SK-N-SH (cell line): Measurements from ENCODE around the gene MAD1L1. TPM values are rescaled to one million over a fixed set of nuclear protein-coding genes. Genes with fewer than 3 reads are reported as not detected.

ENCODE experiments used
- CTCF ChIA-PET: fragments of 300-600, 350-600 bp; formaldehyde crosslinking; extraction: SDS; loops from one replicate; lab custom pipeline; 2021; lab: Yijun Ruan, JAX
- POLR2A ChIA-PET: fragments of 350-600 bp; sonication (Branson Sonifier 250); formaldehyde crosslinking; extraction: SDS; loops from one replicate; lab custom pipeline; 2020; ENCODE audit warnings: antibody characterized with exemption, inconsistent platforms; lab: Yijun Ruan, JAX
- DNase-seq: peaks from one replicate; pipeline ENCODE4 v3.0.0; 2012
- H2AFZ ChIP-seq: fragments of 200-600 bp; sonication (generic); 2 replicates; pipeline ENCODE4 v1.8.1; 2016; ENCODE audit warnings: antibody characterized with exemption, mild to moderate bottlenecking, low read depth
- H3F3A ChIP-seq: fragments of 200-600 bp; sonication (generic); replicated peaks from 2 replicates; pipeline ENCODE3; 2016; ENCODE audit warnings: antibody characterized with exemption, mild to moderate bottlenecking; ENCODE audit not compliant: insufficient read depth
- H3K27ac ChIP-seq, 2 experiments: fragments of 200-500 bp in 1 of 2; fragments of 200-600 bp in 1 of 2; sonication (Bioruptor generic) in 1 of 2; sonication (generic), shearing (Covaris generic) in 1 of 2; 2 replicates each; pipeline versions ENCODE4 v1.5.1 to v1.6.1; 2014 to 2016; ENCODE audit warnings: low read depth in 2 of 2, inconsistent platforms in 1 of 2, low read length in 1 of 2, mild to moderate bottlenecking in 1 of 2, mixed read lengths in 1 of 2
- H3K27me3 ChIP-seq: fragments of 200-600 bp; sonication (generic), shearing (Covaris generic); 2 replicates; pipeline ENCODE4 v1.6.1; 2016; ENCODE audit warnings: mixed run types; ENCODE audit not compliant: insufficient read depth
- H3K36me3 ChIP-seq, 2 experiments: fragments of 200-500 bp in 1 of 2; fragments of 200-600 bp in 1 of 2; sonication (Bioruptor generic) in 1 of 2; sonication (generic) in 1 of 2; replicated peaks in 1 of 2; 2 replicates each; pipeline versions ENCODE3 to v1.5.1; 2014 to 2016; ENCODE audit warnings: low read length in 1 of 2, mild to moderate bottlenecking in 1 of 2; ENCODE audit not compliant: insufficient read depth in 2 of 2, control insufficient read depth in 1 of 2
- H3K4me1 ChIP-seq, 2 experiments: fragments of 200-500 bp in 1 of 2; fragments of 200-600 bp in 1 of 2; sonication (Bioruptor generic) in 1 of 2; sonication (generic), shearing (Covaris generic) in 1 of 2; 2 replicates each; pipeline versions ENCODE4 v1.5.1 to v1.6.1; 2014 to 2016; ENCODE audit warnings: low read depth in 1 of 2, low read length in 1 of 2, mixed run types in 1 of 2; ENCODE audit not compliant: insufficient read depth in 2 of 2, control insufficient read depth in 1 of 2
- H3K4me2 ChIP-seq: fragments of 200-600 bp; sonication (generic), shearing (Covaris generic); 2 replicates; pipeline ENCODE4 v1.6.1; 2017; ENCODE audit warnings: mixed run types
- H3K4me3 ChIP-seq, 2 experiments: fragments of 200-500 bp in 1 of 2; fragments of 200-600 bp in 1 of 2; sonication (Bioruptor generic) in 1 of 2; sonication (generic), shearing (Covaris generic) in 1 of 2; 2 replicates each; pipeline versions ENCODE4 v1.5.1 to v1.8.1; 2014 to 2016; ENCODE audit warnings: low read depth in 2 of 2, inconsistent platforms in 1 of 2, low read length in 1 of 2, mild to moderate bottlenecking in 1 of 2, mixed read lengths in 1 of 2, moderate library complexity in 1 of 2
- H3K79me2 ChIP-seq: fragments of 200-600 bp; sonication (generic); 2 replicates; pipeline ENCODE4 v1.8.1; 2017; ENCODE audit warnings: mild to moderate bottlenecking; ENCODE audit not compliant: insufficient read depth
- H3K9ac ChIP-seq: fragments of 200-600 bp; sonication (generic); 2 replicates; pipeline ENCODE4 v1.6.1; 2017; ENCODE audit warnings: mixed run types
- H3K9me2 ChIP-seq: fragments of 200-600 bp; sonication (generic); 2 replicates; pipeline ENCODE4 v1.6.1; 2017; ENCODE audit warnings: mixed run types
- H3K9me3 ChIP-seq: fragments of 200-600 bp; sonication (generic); 2 replicates; pipeline ENCODE4 v1.6.1; 2017; ENCODE audit warnings: mixed run types, mild to moderate bottlenecking, moderate library complexity
- H4K20me1 ChIP-seq: fragments of 200-600 bp; sonication (generic); 2 replicates; pipeline ENCODE4 v1.6.1; 2017; ENCODE audit warnings: mild to moderate bottlenecking, mixed run types; ENCODE audit not compliant: insufficient read depth
- CHD2 ChIP-seq: fragments of 150-350 bp; IDR thresholded peaks from 2 replicates; pipeline ENCODE4 v1.6.1; 2018; ENCODE audit warnings: low read length; ENCODE audit not compliant: partially characterized antibody
- ELF1 ChIP-seq: IDR thresholded peaks from 2 replicates; pipeline ENCODE4 v1.4.0; 2012
- EP300 ChIP-seq, 2 experiments: IDR thresholded peaks; 2 replicates each; pipeline versions ENCODE4 v1.4.0 to v1.6.1; 2012; ENCODE audit warnings: borderline replicate concordance in 1 of 2, low read depth in 1 of 2, low read length in 1 of 2
- EZH2phosphoT487 ChIP-seq: fragments of 200-600 bp; sonication (generic); IDR thresholded peaks from 2 replicates; pipeline ENCODE4 v1.6.1; 2017; ENCODE audit warnings: low read depth, mixed run types, mild to moderate bottlenecking, antibody characterized with exemption, moderate library complexity, borderline replicate concordance
- FOSL2 ChIP-seq: IDR thresholded peaks from 2 replicates; pipeline ENCODE4 v1.4.0; 2012; ENCODE audit warnings: low read depth, mild to moderate bottlenecking, moderate library complexity, borderline replicate concordance
- FOXM1 ChIP-seq: IDR thresholded peaks from 2 replicates; pipeline ENCODE4 v1.4.0; 2012; ENCODE audit warnings: low read depth, mild to moderate bottlenecking
- GABPA ChIP-seq: IDR thresholded peaks from 2 replicates; pipeline ENCODE4 v1.4.0; 2012; ENCODE audit warnings: low read depth, mild to moderate bottlenecking
- JUND ChIP-seq: IDR thresholded peaks from 2 replicates; pipeline ENCODE4 v1.4.0; 2012
- MEF2A ChIP-seq: IDR thresholded peaks from 2 replicates; pipeline ENCODE4 v1.4.0; 2012; ENCODE audit warnings: low read depth, borderline replicate concordance
- MXI1 ChIP-seq: IDR thresholded peaks from 2 replicates; pipeline ENCODE4 v1.6.1; 2012; ENCODE audit warnings: mild to moderate bottlenecking, low read depth, low read length, improper control_type of control experiment
- NFIC ChIP-seq: IDR thresholded peaks from 2 replicates; pipeline ENCODE4 v1.4.0; 2012; ENCODE audit warnings: borderline replicate concordance
- POLR2AphosphoS5 ChIP-seq: IDR thresholded peaks from 2 replicates; pipeline ENCODE4 v1.6.1; 2012; ENCODE audit warnings: low read depth, low read length
- RCOR1 ChIP-seq: fragments of 150-350 bp; IDR thresholded peaks from 2 replicates; pipeline ENCODE4 v1.6.1; 2017; ENCODE audit warnings: antibody characterized with exemption, low read length
- RFX5 ChIP-seq: IDR thresholded peaks from 2 replicates; pipeline ENCODE4 v1.6.1; 2012; ENCODE audit warnings: mild to moderate bottlenecking, improper control_type of control experiment, low read length
- RXRA ChIP-seq: IDR thresholded peaks from 2 replicates; pipeline ENCODE4 v1.4.0; 2012; ENCODE audit warnings: low read depth, mild to moderate bottlenecking, borderline replicate concordance
- TAF1 ChIP-seq: IDR thresholded peaks from 2 replicates; pipeline ENCODE4 v1.6.1; 2012; ENCODE audit warnings: low read depth, mild to moderate bottlenecking, low read length, moderate library complexity, borderline replicate concordance
- TEAD4 ChIP-seq: IDR thresholded peaks from 2 replicates; pipeline ENCODE4 v1.4.0; 2012; ENCODE audit warnings: mild to moderate bottlenecking, borderline replicate concordance; ENCODE audit not compliant: insufficient read depth
- WGBS: methylation state at CpG from one replicate; pipeline ENCODE4 v1.1.6; 2017; ENCODE audit warnings: low lambda C conversion rate; 5-methylcytosine and 5-hydroxymethylcytosine counted together
- polyA plus RNA-seq, 3 experiments: library from polyadenylated mRNA; depleted of rRNA; stranded (reverse); fragments of >200 nt; gene quantifications; 2 replicates each; pipeline ENCODE4 v1.2.3, GENCODE V29; 2012
- TF ChIP-seq, protein P1 (sequence below): IDR thresholded peaks from 2 replicates; pipeline ENCODE4 v1.6.1; 2012; ENCODE audit warnings: mild to moderate bottlenecking, low read depth, low read length, moderate library complexity
- TF ChIP-seq, protein P2 (sequence below): IDR thresholded peaks from 2 replicates; pipeline ENCODE4; 2012

The MAD1L1 gene
- polyA plus RNA-seq, 1 of the 3 experiments (the other 2 are of a cell fraction) = 46.2 TPM

DNA sequence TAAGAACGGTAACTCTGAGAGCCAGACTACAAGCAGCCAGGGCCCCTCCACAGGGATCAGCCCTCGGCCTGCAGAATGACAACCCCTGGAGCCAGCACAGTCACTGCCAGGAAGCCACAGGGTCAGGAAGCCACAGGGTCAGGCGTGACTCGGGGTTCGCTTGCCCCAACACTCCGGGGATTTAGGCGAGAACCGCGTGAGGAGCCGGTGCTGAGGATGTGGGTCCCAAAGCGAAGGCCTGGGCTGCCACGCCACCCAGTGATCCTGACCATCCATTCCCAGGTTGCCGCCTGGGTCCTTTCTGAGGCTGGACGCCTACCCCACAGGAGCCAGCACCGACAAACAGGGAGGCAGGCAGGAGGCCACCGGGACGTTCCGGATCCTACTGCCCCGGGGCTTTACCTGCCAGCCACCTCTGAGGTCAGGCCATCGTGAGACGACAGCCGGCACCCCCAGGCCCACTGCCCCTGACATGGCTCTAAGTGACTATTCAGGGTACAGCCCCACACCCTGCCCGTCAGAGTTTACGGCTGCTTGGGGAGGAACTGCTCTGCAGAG is 334.0 kb downstream of the MAD1L1 start:
- Histone ChIP-seq H3K9me2 (no peaks in the 10 kb centered on the region), H4K20me1 (no peaks in the 10 kb centered on the region), H3K9ac (no peak overlapping the region), H3K27me3 (no peaks in the 10 kb centered on the region), H3K4me3 (no peak overlapping the region), H3F3A (no peaks in the 10 kb centered on the region), H3K4me1 (peaks cover 0 to 61% of the 10 kb centered on the region in 2 experiments; a peak in 1 of 4 replicates), H3K79me2 (no peaks in the 10 kb centered on the region), H3K36me3 (peaks cover 0 to 21% of the 10 kb centered on the region in 2 experiments), H3K9me3 (no peaks in the 10 kb centered on the region), H3K4me2 (no peak overlapping the region), H3K27ac (peak overlapping the region in 1 of 2 experiments; percentile 83; a peak in 1 of 4 replicates), H2AFZ (no peak overlapping the region)
- CTCF ChIA-PET = interaction anchor here (1.4 to 5.2 kb wide), 3 partner anchors 14 to 107 kb away, joined by 3 to 24 read pairs (median 4); no protein-coding TSS in a partner anchor
- POLR2A ChIA-PET = no interaction called here
- DNase-seq = no peak
- no peak for TF ChIP-seq JUND
- TF ChIP-seq POLR2AphosphoS5 = no peak
- no peak for TF ChIP-seq FOXM1
- TF ChIP-seq RFX5 = no peak
- no peak for TF ChIP-seq FOSL2
- no peak for TF ChIP-seq MXI1
- TF ChIP-seq GABPA = no peak
- no peak for TF ChIP-seq RXRA
- no peak for TF ChIP-seq EZH2phosphoT487
- TF ChIP-seq CHD2 = no peak
- no peak for TF ChIP-seq TEAD4
- TF ChIP-seq EP300 (IDR thresholded peaks at IDR 0.05; ENCODE audit: borderline replicate concordance in 1 of 2, low read depth in 1 of 2, low read length in 1 of 2) = no peak
- TF ChIP-seq, protein P1, sequence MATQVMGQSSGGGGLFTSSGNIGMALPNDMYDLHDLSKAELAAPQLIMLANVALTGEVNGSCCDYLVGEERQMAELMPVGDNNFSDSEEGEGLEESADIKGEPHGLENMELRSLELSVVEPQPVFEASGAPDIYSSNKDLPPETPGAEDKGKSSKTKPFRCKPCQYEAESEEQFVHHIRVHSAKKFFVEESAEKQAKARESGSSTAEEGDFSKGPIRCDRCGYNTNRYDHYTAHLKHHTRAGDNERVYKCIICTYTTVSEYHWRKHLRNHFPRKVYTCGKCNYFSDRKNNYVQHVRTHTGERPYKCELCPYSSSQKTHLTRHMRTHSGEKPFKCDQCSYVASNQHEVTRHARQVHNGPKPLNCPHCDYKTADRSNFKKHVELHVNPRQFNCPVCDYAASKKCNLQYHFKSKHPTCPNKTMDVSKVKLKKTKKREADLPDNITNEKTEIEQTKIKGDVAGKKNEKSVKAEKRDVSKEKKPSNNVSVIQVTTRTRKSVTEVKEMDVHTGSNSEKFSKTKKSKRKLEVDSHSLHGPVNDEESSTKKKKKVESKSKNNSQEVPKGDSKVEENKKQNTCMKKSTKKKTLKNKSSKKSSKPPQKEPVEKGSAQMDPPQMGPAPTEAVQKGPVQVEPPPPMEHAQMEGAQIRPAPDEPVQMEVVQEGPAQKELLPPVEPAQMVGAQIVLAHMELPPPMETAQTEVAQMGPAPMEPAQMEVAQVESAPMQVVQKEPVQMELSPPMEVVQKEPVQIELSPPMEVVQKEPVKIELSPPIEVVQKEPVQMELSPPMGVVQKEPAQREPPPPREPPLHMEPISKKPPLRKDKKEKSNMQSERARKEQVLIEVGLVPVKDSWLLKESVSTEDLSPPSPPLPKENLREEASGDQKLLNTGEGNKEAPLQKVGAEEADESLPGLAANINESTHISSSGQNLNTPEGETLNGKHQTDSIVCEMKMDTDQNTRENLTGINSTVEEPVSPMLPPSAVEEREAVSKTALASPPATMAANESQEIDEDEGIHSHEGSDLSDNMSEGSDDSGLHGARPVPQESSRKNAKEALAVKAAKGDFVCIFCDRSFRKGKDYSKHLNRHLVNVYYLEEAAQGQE = no peak
- no peak for TF ChIP-seq RCOR1
- no peak for TF ChIP-seq MEF2A
- TF ChIP-seq, protein P2, sequence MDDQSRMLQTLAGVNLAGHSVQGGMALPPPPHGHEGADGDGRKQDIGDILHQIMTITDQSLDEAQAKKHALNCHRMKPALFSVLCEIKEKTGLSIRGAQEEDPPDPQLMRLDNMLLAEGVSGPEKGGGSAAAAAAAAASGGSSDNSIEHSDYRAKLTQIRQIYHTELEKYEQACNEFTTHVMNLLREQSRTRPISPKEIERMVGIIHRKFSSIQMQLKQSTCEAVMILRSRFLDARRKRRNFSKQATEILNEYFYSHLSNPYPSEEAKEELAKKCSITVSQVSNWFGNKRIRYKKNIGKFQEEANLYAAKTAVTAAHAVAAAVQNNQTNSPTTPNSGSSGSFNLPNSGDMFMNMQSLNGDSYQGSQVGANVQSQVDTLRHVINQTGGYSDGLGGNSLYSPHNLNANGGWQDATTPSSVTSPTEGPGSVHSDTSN = no peak
- TF ChIP-seq ELF1 = no peak
- TF ChIP-seq NFIC = no peak
- TF ChIP-seq TAF1 = no peak
- 93% methylated on average over 14 of the region's 24 CpGs for WGBS
